ENCODE measurements around the gene GNAO1.

The GNAO1 gene

DNA sequence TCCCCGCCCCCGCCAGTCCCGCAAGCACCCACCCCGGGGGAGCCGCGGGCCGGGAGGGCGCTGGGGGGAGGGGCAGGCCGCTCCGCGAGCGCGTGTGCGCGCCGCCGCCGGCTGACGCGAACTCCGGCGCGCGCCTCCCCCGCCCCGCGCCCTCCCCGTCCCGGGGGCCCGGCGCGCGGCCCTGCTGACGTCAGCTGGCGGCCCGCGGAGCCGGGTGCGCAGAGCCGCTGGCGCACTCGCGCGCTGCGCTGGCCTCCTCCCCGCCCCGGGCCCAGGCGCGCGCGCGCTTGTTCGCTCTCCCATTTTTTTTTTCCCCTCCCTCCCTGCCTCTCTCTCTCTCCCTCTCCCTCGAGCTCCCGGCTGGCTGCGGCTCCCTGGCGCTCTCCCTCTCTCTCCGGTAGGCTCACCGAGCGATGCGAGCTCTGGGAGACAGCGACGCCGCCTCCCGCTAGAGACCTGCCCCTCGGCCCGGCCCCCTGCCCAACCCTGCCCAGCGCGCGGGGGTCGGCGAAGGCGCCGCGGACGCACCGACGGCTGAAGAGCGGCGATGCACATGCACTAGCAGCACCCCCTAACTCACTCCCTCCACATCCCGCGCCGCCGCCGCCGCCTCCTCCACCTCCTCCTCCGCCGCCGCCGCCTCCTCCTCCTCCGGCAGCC lies at the start of gene GNAO1:
Gene GNAO1, plus strand, starts transcription at position 334 of the 660 bp plus-strand sequence. CDS start 747 bp downstream, outside the sequence.
- DNase-seq (ENCODE audit: low spot score), result peak; percentile 76
- TF ChIP-seq, protein P1, sequence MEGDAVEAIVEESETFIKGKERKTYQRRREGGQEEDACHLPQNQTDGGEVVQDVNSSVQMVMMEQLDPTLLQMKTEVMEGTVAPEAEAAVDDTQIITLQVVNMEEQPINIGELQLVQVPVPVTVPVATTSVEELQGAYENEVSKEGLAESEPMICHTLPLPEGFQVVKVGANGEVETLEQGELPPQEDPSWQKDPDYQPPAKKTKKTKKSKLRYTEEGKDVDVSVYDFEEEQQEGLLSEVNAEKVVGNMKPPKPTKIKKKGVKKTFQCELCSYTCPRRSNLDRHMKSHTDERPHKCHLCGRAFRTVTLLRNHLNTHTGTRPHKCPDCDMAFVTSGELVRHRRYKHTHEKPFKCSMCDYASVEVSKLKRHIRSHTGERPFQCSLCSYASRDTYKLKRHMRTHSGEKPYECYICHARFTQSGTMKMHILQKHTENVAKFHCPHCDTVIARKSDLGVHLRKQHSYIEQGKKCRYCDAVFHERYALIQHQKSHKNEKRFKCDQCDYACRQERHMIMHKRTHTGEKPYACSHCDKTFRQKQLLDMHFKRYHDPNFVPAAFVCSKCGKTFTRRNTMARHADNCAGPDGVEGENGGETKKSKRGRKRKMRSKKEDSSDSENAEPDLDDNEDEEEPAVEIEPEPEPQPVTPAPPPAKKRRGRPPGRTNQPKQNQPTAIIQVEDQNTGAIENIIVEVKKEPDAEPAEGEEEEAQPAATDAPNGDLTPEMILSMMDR (IDR thresholded peaks at IDR 0.05; ENCODE audit: extremely low read depth, missing control alignments), result no peak

DNA sequence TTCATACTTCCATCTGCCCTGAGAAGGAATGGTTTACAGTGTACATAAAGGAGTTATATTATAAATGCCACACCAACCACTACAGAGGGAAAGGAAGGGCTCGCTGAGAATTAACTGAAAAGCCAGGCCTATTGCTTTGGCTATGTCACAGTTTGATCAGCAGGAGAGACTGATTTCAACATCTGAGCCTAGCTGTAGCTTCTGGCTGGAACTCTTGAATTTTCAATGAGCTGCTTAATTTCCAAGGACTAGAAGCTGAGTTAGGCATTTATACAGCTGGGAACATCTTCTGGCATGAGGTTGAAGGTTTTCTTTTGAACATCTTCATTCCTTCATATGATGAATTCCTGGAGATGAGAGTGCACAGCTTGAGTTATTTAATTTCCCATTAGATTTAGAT lies 47.6 kb upstream of the GNAO1 start:
- no peak for DNase-seq (ENCODE audit: low spot score)
- TF ChIP-seq, protein P1 (IDR thresholded peaks at IDR 0.05; ENCODE audit: extremely low read depth, missing control alignments), result no peak

DNA sequence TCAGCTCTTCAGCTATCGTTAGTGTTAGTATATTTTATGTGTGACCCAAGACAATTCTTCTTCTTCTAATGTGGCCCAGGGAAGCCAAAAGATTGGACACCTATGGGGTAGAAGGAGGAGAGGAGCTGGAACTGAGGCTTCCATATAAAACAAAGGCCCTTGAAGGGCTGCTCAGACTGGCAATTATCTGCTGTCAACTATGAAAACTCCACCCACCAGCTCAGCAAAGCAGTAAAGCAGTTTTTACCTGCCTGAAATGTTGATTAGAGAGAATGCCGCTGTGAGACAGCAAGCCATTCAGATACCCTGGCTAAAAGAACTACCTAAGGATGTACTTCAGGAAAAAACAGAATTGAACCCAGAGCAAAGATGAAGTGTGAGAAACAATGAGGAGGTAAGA lies 45.9 kb upstream of the GNAO1 start:
- DNase-seq (ENCODE audit: low spot score), result no peak
- TF ChIP-seq, protein P1 (IDR thresholded peaks at IDR 0.05; ENCODE audit: extremely low read depth, missing control alignments), result no peak

DNA sequence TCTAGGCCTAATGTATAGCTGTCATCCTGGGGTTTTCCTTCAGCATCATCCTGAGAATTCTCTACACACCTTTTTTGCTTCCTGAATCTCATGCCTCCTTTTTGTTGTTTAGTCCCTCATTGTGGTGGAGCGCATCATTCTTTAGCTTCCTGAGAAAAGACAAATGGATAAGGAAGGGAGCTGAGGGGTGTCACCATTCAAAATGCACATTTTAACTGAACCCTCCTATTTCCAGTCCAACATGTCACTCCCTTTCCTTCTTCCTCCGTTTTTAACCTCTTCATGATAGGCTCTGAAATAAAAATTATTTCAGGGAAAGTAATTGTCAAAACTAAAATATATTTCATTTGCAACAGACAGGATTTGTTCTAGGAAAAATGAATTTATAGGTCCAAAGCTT lies 39.7 kb upstream of the GNAO1 start:
- TF ChIP-seq, protein P1 (IDR thresholded peaks at IDR 0.05; ENCODE audit: extremely low read depth, missing control alignments), result no peak
- no peak for DNase-seq (ENCODE audit: low spot score)

DNA sequence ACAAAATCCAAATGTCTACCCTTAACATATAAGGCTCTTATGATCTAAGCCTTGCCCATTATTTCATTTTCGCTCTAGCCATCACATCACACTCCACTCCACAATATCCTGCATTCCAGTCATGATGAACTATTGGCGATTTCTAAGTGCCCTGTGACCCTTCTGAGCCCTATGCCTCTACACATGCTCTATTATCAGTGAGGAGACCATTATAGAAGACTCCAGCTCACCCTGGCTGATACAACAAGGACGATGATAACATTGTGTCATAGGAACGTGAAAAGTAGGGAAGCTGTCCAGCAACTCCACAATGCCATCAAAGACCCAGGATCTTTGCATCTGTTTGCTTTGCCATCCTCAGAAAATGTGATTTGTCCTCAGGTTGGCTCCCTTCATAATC lies 29.6 kb upstream of the GNAO1 start:
- TF ChIP-seq, protein P1 (IDR thresholded peaks at IDR 0.05; ENCODE audit: extremely low read depth, missing control alignments), result no peak
- DNase-seq (ENCODE audit: low spot score), result no peak

DNA sequence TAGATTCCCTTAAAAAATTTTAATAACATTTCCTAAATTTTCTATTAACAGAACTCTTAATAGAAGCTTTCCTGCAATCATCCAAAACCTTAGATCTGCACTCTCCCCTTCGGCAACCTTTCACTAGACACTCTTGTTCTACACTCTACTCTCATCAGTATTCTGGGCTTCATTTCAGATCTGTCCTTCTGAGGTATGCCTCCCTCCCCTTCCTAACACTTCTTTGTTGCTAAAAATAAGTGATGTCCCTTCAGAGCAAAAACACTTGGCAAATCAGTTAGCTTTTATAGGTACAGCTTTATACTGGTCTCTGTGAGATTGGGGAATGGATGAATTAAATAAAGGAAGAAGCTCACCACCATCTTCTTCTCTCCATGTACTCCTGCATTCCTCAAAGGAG lies 28.2 kb upstream of the GNAO1 start:
- TF ChIP-seq, protein P1 (IDR thresholded peaks at IDR 0.05; ENCODE audit: extremely low read depth, missing control alignments), result no peak
- no peak for DNase-seq (ENCODE audit: low spot score)

DNA sequence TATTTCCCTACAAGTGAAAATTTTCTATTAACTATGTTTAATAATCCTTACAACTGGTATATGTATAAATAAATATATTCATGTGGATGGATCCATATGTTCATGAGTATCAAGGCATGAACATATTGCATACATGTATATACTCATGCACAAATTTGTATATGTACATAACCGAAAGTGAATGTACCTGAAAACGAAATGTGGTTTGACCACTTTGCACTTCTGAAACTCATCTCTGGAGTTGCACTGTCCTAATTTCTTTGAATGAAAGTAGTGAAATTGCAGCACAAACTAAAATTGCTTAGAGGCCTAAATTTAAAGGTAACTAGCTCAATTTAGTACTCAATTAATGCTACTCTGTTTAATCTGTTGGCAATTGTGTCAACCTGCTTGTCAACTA lies 27.4 kb upstream of the GNAO1 start:
- no peak for DNase-seq (ENCODE audit: low spot score)
- TF ChIP-seq, protein P1 (IDR thresholded peaks at IDR 0.05; ENCODE audit: extremely low read depth, missing control alignments), result no peak
